Measurements from ENCODE around the gene TNC. TPM values are rescaled to one million over a fixed set of nuclear protein-coding genes. Genes with fewer than 3 reads are reported as not detected.

The TNC gene
- total and polyA plus RNA-seq, 2 of the 4 experiments (the other 2 are of a cell fraction): 192 to 253 TPM

DNA sequence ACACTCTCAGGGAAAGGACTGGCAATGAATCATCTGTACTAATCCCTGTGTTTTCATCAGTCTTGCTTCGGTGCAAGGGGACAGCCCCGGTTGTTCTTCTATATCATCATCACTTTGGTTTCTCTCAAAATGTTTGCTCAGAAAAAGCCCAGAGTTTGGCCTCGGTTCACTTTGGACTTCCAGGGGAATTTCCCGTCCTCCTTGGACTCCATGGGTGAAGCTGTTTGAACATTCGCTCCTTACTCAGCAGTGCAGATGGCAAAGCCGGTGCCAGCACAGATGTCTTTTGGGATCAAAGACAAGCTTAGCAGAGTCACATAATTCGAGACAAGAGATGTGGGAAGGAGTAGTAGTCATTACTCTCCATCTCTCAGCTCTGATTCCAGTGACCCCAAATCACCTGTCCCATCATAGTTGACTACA, 117.7 kb downstream of the TNC start:
- no peaks in the 10 kb centered on the region for H3K36me3 ChIP-seq (ENCODE audit: control insufficient read depth, insufficient read depth, low read length)
- no peak overlapping the region for H4K5ac ChIP-seq (ENCODE audit: low read depth, low read length)
- H3K23ac ChIP-seq (ENCODE audit: low read depth, low read length): no peak overlapping the region
- H2BK20ac ChIP-seq (ENCODE audit: low read depth, low read length): no peak overlapping the region
- TF ChIP-seq, protein P1, sequence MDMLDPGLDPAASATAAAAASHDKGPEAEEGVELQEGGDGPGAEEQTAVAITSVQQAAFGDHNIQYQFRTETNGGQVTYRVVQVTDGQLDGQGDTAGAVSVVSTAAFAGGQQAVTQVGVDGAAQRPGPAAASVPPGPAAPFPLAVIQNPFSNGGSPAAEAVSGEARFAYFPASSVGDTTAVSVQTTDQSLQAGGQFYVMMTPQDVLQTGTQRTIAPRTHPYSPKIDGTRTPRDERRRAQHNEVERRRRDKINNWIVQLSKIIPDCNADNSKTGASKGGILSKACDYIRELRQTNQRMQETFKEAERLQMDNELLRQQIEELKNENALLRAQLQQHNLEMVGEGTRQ (IDR thresholded peaks at IDR 0.05; ENCODE audit: low read depth, low read length): no peak
- TF ChIP-seq RCOR1 (IDR thresholded peaks at IDR 0.05; ENCODE audit: insufficient replicate concordance, low read length): no peak
- TF ChIP-seq, protein P2, sequence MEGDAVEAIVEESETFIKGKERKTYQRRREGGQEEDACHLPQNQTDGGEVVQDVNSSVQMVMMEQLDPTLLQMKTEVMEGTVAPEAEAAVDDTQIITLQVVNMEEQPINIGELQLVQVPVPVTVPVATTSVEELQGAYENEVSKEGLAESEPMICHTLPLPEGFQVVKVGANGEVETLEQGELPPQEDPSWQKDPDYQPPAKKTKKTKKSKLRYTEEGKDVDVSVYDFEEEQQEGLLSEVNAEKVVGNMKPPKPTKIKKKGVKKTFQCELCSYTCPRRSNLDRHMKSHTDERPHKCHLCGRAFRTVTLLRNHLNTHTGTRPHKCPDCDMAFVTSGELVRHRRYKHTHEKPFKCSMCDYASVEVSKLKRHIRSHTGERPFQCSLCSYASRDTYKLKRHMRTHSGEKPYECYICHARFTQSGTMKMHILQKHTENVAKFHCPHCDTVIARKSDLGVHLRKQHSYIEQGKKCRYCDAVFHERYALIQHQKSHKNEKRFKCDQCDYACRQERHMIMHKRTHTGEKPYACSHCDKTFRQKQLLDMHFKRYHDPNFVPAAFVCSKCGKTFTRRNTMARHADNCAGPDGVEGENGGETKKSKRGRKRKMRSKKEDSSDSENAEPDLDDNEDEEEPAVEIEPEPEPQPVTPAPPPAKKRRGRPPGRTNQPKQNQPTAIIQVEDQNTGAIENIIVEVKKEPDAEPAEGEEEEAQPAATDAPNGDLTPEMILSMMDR (conservative IDR thresholded peaks at IDR 0.05; ENCODE audit: low read depth, low read length): no peak
- no peak for TF ChIP-seq FOS (IDR thresholded peaks at IDR 0.05; ENCODE audit: low read depth, low read length)
- TF ChIP-seq BHLHE40 (IDR thresholded peaks at IDR 0.05; ENCODE audit: low read depth, low read length): no peak
- TF ChIP-seq, protein P3, sequence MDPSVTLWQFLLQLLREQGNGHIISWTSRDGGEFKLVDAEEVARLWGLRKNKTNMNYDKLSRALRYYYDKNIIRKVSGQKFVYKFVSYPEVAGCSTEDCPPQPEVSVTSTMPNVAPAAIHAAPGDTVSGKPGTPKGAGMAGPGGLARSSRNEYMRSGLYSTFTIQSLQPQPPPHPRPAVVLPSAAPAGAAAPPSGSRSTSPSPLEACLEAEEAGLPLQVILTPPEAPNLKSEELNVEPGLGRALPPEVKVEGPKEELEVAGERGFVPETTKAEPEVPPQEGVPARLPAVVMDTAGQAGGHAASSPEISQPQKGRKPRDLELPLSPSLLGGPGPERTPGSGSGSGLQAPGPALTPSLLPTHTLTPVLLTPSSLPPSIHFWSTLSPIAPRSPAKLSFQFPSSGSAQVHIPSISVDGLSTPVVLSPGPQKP (IDR thresholded peaks at IDR 0.05; ENCODE audit: borderline replicate concordance, low read depth, low read length): no peak
- no peak for TF ChIP-seq RAD21 (IDR thresholded peaks at IDR 0.05; ENCODE audit: low read length)
- no peak for TF ChIP-seq POLR2A (IDR thresholded peaks at IDR 0.05; ENCODE audit: low read depth, low read length)
- no peak for TF ChIP-seq CEBPB (IDR thresholded peaks at IDR 0.05; ENCODE audit: low read depth, low read length)
- TF ChIP-seq CHD1 (IDR thresholded peaks at IDR 0.05; ENCODE audit: low read depth, low read length): no peak
- no peak for TF ChIP-seq RFX5 (IDR thresholded peaks at IDR 0.05; ENCODE audit: low read depth, low read length)
- no peak for TF ChIP-seq SMC3 (IDR thresholded peaks at IDR 0.05; ENCODE audit: low read depth, low read length)
- no peak for TF ChIP-seq MAFK (IDR thresholded peaks at IDR 0.05; ENCODE audit: low read depth, low read length)
- no peak for TF ChIP-seq MXI1 (IDR thresholded peaks at IDR 0.05; ENCODE audit: borderline replicate concordance, low read depth, low read length)
- no peak overlapping the region for H3K14ac ChIP-seq (replicated peaks; ENCODE audit: low read depth, low read length)
- peaks cover 27% of the 10 kb centered on the region for H3K27me3 ChIP-seq (ENCODE audit: control insufficient read depth, insufficient read depth, low read length)
- H3K18ac ChIP-seq (ENCODE audit: low read depth, low read length): no peak overlapping the region
- H3K9me1 ChIP-seq (ENCODE audit: insufficient read depth, low read length): no peaks in the 10 kb centered on the region
- no peak overlapping the region for H2BK5ac ChIP-seq (ENCODE audit: low read depth, low read length, poor library complexity, severe bottlenecking)
- H2BK15ac ChIP-seq (ENCODE audit: low read depth, low read length): no peak overlapping the region
- H4K20me1 ChIP-seq (ENCODE audit: insufficient read depth, low read length): no peaks in the 10 kb centered on the region
- DNase-seq: no peak
- dilution Hi-C loops (cut with HindIII; ENCODE audit: low sequenced_read_pairs, unreplicated experiment) (no loop called here), intact Hi-C loops (cut with micrococcal nuclease) (no loop called here), in situ Hi-C loops (cut with MboI; ENCODE audit: low sequenced_read_pairs) (no loop called here)
- H4K91ac ChIP-seq (ENCODE audit: insufficient read depth, low read depth, low read length): no peak overlapping the region
- no peak overlapping the region for H2AFZ ChIP-seq (replicated peaks; ENCODE audit: low read length, poor library complexity)
- no peak overlapping the region for H3K9ac ChIP-seq (ENCODE audit: low read depth, low read length)
- ChIA-PET CTCF (no interaction called here), POLR2A (ENCODE audit: unreplicated experiment) (no interaction called here)
- no peak overlapping the region for H3K4me3 ChIP-seq (ENCODE audit: insufficient read depth, low read depth, low read length)
- ATAC-seq (ENCODE audit: low read depth): no peak
- no CpG with 5 or more reads among the region's 7 CpGs for WGBS, 2 experiments (ENCODE audit: extremely low coverage in 2 of 2, insufficient read length in 1 of 2)
- H3K79me1 ChIP-seq (ENCODE audit: low read depth in 1 of 2, low read length in 2 of 2): no peaks in the 10 kb centered on the region
- H3K9me3 ChIP-seq (ENCODE audit: control insufficient read depth, insufficient read depth, low read length): no peaks in the 10 kb centered on the region
- H2AK9ac ChIP-seq (replicated peaks; ENCODE audit: low read depth, low read length, poor library complexity): no peak overlapping the region
- H3K27ac ChIP-seq (ENCODE audit: insufficient read depth, low read length): no peak overlapping the region
- no peak overlapping the region for H3K4me2 ChIP-seq (ENCODE audit: low read depth, low read length)
- no peaks in the 10 kb centered on the region for H3K4me1 ChIP-seq (ENCODE audit: control insufficient read depth, insufficient read depth, low read length)
- no peak overlapping the region for H3K56ac ChIP-seq (ENCODE audit: extremely low read depth, insufficient read depth, low read length)
- no TSS peak for BruUV-seq (replicated peaks)
- no peak overlapping the region for H2BK120ac ChIP-seq (ENCODE audit: low read depth, low read length)
- H2AK5ac ChIP-seq (ENCODE audit: low read depth, low read length): no peak overlapping the region
- no peak overlapping the region for H3K4ac ChIP-seq (ENCODE audit: low read depth, low read length)
- H4K8ac ChIP-seq (ENCODE audit: low read depth in 2 of 2, low read length in 2 of 2): no peak overlapping the region

Data from IMR-90 (cell line).